Activated T-cell treated with anti-CD3 and anti-CD28 coated beads, Interleukin-2, amount 50 U/mL, for 4 hours (primary cell): ENCODE measurements around the gene AMMECR1. TPM values are rescaled to one million over a fixed set of nuclear protein-coding genes. Genes with fewer than 3 reads are reported as not detected.
"Not testable (repeated sequence)": the region's sequence is repeated elsewhere in the genome, so short reads cannot be mapped to it uniquely, and the experiment has no call there.

ENCODE experiments used
- ATAC-seq, 2 donors: fragments of 200-7000 bp; cut with Tn5 transposase; one replicate each; pipeline ENCODE4 v1.10.0; 2021
- DNase-seq: peaks from one replicate; pipeline ENCODE4 v3.0.0-alpha.2; 2020
- H3K27me3 Mint-ChIP-seq: one replicate; pipeline ENCODE4 v1.8.0; 2021; ENCODE audit warnings: low read depth, mixed read lengths
- H3K36me3 Mint-ChIP-seq: one replicate; pipeline ENCODE4 v1.8.0; 2022; ENCODE audit warnings: mixed read lengths; ENCODE audit not compliant: insufficient read depth
- H3K4me1 Mint-ChIP-seq: one replicate; pipeline ENCODE4 v1.8.0; 2021; ENCODE audit warnings: low read depth, mixed read lengths
- H3K4me3 Mint-ChIP-seq: one replicate; pipeline ENCODE4 v1.8.0; 2021; ENCODE audit warnings: mild to moderate bottlenecking, moderate library complexity, mixed read lengths
- H3K9me3 Mint-ChIP-seq: one replicate; pipeline ENCODE4 v1.8.0; 2021; ENCODE audit warnings: mixed read lengths
- total RNA-seq, 3 donors: library from RNA; stranded (reverse); gene quantifications; one replicate each; pipeline ENCODE4 v1.2.1, GENCODE V29; 2021

The AMMECR1 gene
- total RNA-seq: 10 to 100 TPM; 12.6 to 13.4 (median 13.2) TPM

DNA sequence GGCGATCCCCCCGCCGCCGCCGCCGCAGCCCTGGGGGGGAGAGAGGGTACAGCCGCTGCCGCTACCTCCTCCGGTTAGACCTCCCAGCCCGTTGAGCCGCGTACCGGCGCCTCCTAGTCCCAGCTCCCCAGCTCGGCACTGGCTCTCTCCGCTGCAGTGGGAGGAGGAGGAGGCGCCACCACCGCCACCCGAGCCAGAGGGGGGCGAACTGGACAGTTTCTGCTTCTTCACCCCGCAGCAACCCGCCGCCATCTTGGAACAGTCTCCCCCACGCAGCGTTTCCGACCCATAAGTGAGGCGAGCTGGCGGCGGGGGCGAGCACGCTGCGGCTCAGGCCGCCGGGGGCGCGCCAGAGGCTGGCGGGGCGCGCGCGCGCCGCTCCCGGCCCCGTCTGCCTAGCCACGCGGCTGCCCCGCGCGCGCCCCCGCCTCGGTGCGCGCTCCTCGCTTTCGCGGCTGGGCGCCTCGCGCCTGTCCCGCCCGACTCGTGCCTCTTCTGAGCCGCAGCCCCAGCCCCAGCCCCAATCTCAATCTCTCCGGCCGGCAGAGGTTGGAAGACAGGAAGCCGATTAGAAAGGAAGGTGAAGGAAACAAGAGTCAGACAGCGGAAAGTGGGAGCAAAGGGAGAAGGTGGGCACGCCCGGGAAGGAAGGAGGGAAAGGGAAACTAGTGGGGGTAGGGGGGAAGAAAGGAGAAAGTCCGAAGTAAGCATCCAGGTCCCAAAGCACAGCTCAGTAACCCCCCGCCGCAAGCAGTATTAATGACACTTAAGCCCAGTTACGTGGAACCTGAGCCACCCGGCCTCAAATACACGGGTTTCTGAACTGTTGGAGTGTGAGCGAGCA lies at the start of gene AMMECR1:
Gene AMMECR1, minus strand, starts transcription at position 266 of the 844 bp plus-strand sequence. Its CDS starts 14 bp downstream, at position 252.
- ATAC-seq (peak; percentile 83 to 84), DNase-seq (peak; percentile 74)
- Mint-ChIP-seq H3K27me3 (no peaks in the 10 kb centered on the region), H3K4me3 (peak within 1 kb of the TSS; percentile 92), H3K4me1 (peaks cover 26% of the 10 kb centered on the region), H3K9me3 (no peaks in the 10 kb centered on the region), H3K36me3 (no peaks in the 10 kb centered on the region)

DNA sequence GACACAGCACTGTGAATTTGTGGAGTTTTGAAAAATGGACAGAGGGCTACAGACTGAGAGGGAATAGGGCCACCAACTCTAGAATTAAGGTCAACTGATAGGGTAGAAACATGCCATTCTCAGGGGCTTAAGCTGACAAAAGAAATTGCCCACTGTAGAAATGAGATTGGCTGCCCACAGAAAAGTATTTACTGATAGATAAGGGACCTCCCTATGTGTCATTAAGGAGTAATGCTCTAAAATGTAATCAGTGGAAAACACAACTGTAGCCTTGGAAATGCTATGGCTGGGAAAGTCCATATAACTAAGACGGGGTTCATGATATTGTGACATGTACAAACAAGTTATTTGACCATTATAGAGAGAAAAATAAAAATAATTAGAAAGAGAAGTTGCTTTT lies 45.4 kb upstream of the AMMECR1 start:
- Mint-ChIP-seq H3K4me3 (no peak overlapping the region), H3K27me3 (no peaks in the 10 kb centered on the region), H3K4me1 (no peaks in the 10 kb centered on the region), H3K36me3 (no peaks in the 10 kb centered on the region), H3K9me3 (no peaks in the 10 kb centered on the region)
- DNase-seq (no peak), ATAC-seq (no peak)

DNA sequence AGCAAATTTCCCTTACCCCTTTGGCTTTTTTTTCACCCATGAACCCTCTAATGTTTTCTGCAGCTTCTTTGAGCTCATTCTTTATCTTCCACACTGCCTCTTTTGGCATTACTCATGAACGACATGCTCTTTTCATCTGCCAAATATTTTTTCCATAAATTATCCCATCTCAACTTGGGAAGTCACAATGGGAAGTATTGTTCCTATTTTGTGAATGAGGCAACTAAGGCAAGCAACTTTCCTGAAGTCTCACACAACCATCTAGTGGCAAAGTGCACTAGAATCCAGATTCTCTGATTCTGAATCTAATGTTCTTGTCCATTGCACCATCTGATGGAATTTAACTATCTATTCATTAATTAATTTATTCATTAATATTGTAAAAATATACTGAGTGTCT lies 41.4 kb upstream of the AMMECR1 start:
- Mint-ChIP-seq H3K27me3 (no peaks in the 10 kb centered on the region), H3K36me3 (no peaks in the 10 kb centered on the region), H3K9me3 (no peaks in the 10 kb centered on the region), H3K4me1 (no peaks in the 10 kb centered on the region), H3K4me3 (no peak overlapping the region)
- ATAC-seq: no peak
- no peak for DNase-seq

DNA sequence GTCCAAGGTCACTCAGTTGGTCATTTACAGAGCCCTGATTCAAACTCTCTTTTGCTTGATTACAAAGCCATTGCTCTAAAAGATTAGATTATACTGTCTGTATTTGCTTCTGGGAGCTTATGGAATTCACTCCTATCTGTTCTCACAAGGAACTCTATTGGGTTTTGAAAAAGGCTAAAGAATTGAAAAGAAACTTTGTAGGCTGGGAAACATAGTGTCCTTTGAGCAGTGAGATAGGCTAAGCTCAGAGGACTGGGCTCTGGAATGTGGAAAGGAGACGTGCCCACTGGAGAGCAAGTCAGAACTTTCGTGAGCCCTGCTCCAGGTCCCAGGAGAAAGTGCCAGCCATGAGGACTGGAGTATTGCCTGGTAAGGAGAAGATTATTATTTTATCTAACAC lies 40.7 kb upstream of the AMMECR1 start, which contains the start of gene RTL9:
Gene RTL9, plus strand, starts transcription at position 301 of the 400 bp plus-strand sequence. CDS start 91,770 bp downstream, outside the sequence.
- H3K27me3 Mint-ChIP-seq: no peaks in the 10 kb centered on the region
- H3K4me3 Mint-ChIP-seq: no peak within 1 kb of the TSS
- DNase-seq (no peak), ATAC-seq (no peak)
- no peaks in the 10 kb centered on the region for H3K4me1 Mint-ChIP-seq
- H3K36me3 Mint-ChIP-seq: no peaks in the 10 kb centered on the region
- H3K9me3 Mint-ChIP-seq: no peaks in the 10 kb centered on the region

DNA sequence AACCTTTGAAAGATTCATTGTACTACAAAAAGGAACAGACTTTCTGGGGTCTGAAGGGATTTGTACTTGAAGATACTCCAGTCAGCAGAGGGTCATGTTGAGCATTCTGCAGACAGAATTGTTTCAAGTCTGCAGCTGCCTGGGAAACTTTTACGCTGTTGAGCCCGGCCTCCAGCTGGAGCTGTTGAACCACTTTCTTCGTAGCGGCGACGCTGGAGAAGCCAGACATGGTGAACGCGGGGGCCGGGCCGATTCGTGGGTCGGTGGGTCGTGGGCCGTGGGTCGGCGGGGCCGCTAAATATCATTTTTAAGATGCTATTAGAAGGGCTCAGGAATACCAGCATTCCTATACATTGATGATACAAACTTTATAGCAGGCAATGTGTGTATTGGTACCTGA lies 28.8 kb upstream of the AMMECR1 start:
- ATAC-seq: no peak
- Mint-ChIP-seq H3K9me3 (no peaks in the 10 kb centered on the region), H3K36me3 (no peaks in the 10 kb centered on the region), H3K4me1 (no peaks in the 10 kb centered on the region), H3K27me3 (no peaks in the 10 kb centered on the region), H3K4me3 (no peak overlapping the region)
- no peak for DNase-seq

DNA sequence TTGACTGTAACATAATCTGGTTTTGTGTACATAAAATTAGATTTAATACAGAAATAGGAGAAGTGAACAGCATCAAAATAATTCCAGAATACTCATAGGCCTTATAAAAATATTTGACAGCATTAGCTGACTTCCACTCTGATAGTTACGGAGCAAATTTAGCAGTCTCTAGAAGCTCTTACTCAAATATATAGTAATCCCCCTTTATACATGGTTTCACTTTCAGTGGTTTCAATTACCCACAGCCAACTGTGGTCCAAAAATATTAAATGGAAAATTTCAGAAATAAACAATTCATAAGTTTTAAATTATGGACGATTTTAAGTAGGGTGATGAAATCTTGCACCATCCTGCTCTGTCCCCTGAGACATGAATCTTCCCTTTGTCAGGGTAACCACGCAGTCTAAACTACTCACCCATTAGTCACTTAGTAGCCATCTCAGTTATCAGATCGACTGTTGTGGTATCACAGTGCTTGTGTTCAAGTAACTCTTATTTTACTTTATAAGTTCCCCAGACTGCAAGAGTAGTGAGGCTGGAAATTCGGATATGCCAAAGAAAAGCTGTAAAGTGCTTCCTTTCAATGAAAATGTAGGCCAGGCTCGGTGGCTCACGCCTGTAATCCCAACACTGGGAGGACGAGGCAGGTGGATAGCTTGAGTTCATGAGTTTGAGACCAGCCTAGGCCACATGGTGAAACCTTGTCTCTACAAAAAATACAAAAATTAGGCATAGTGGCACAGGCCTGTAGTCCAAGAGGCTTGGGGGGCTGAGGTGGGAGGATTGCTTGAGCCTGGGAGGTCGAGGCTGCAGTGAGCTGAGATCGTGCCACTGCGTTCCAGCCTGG lies 23.5 kb upstream of the AMMECR1 start:
- DNase-seq (no peak), ATAC-seq (peak; percentile 69 to 70)
- no peaks in the 10 kb centered on the region for H3K27me3 Mint-ChIP-seq
- H3K36me3 Mint-ChIP-seq: no peaks in the 10 kb centered on the region
- no peak overlapping the region for H3K4me3 Mint-ChIP-seq
- H3K4me1 Mint-ChIP-seq: no peaks in the 10 kb centered on the region
- H3K9me3 Mint-ChIP-seq: no peaks in the 10 kb centered on the region

DNA sequence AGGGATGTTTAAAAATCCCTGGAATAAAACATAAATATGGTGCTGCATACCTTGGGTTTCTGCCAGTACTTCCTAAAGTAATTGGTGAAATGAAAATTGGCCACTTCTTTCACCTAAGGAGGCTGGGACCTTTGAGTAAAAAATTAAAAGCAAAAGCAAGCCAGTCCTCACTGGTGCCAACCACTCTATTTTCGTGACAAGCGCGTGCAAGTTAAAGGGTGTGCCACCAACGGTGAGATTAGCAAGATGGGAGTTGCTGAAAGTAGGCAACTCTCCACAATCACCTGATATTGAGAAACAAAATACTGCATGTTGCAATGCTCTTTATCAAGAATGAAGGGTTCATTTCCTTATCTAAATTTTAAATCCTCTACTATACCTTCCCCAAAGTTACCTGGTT lies 21.1 kb upstream of the AMMECR1 start:
- H3K9me3 Mint-ChIP-seq: no peaks in the 10 kb centered on the region
- no peaks in the 10 kb centered on the region for H3K4me1 Mint-ChIP-seq
- no peak for ATAC-seq

DNA sequence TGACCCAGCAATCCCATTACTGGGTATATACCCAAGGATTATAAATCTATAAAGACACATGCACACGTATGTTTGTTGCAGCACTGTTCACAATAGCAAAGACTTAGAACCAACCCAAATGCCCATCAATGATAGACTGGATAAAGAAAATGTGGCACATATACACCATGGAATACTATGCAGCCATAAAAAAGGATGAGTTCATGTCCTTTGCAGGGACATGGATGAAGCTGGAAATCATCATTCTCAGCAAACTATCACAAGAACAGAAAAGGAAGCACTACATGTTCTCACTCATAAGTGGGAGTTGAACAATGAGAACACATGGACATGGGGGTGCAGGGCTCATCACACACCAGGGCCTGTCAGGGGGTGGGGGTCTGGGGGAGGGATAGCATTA lies 15.6 kb upstream of the AMMECR1 start:
- not testable (repeated sequence) for H3K4me3 Mint-ChIP-seq, H3K4me1 Mint-ChIP-seq, H3K36me3 Mint-ChIP-seq, ATAC-seq, H3K27me3 Mint-ChIP-seq, DNase-seq, H3K9me3 Mint-ChIP-seq

More for the DNA sequence above, 21.1 kb upstream of the AMMECR1 start:
- no peak for DNase-seq
- Mint-ChIP-seq H3K27me3 (no peaks in the 10 kb centered on the region), H3K36me3 (no peaks in the 10 kb centered on the region), H3K4me3 (no peak overlapping the region)

DNA sequence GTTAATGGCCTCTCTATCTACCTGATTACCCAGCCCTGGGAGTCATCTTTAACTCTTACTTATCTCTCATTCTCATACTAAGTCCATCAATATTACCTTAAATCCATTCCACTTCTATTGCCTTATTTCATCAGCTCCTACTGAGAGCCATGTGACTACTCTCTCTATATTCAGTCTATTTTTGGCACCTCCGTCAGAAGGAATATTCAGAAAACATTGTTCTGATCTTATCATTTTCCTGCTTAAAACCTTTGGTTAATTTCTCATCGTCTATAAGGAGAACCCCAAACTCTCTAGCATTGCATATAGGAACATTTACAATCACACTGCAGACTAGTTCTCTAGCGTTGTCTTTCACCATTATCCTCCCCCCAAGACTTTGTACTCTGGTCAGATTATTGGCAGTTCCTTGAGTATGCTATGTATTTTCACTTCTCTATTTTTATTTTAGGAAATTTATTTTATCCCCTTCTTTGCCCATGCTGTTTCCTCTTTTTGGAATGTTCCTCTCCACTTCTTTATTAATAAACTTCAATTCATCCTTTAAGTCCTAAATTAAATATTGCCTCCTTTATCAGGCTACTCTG lies 13.7 kb upstream of the AMMECR1 start:
- H3K9me3 Mint-ChIP-seq: no peaks in the 10 kb centered on the region
- no peaks in the 10 kb centered on the region for H3K36me3 Mint-ChIP-seq
- no peaks in the 10 kb centered on the region for H3K4me1 Mint-ChIP-seq
- ATAC-seq (no peak), DNase-seq (no peak)
- no peaks in the 10 kb centered on the region for H3K27me3 Mint-ChIP-seq
- no peak overlapping the region for H3K4me3 Mint-ChIP-seq

DNA sequence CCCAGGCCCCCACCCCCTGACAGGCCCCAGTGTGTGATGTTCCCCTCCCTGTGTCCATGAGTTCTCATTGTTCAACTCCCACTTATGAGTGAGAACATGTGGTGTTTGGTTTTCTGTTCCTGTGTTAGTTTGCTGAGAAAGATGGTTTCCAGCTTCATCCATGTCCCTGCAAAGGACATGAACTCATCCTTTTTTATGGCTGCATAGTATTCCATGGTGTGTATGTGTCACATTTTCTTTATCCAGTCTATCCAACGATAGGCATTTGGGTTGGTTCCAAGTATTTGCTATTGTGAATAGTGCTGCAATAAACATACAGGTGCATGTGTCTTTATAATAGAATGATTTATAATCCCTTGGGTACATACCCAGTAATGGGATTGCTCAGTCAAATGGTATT lies 10.7 kb upstream of the AMMECR1 start:
- not testable (repeated sequence) for H3K36me3 Mint-ChIP-seq, ATAC-seq, H3K9me3 Mint-ChIP-seq

DNA sequence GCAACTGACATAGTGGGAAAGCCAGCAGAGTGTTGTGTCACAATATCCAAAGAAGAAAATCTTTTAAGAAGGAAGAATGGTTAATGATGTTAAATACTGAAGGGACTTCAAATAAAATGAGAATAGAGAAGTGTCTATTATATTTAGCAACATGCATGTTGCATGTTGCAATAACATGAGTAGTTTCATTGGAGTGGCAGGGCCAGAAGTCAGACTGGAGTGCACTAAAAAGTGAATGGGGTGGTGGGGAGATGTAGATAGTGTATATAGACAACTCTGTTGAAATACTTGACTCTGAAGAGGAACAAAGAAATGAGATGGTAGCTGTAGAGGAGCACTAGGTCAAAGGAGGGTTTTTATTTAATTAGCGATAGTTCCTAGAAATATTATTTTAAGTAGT lies 9.5 kb upstream of the AMMECR1 start:
- DNase-seq (no peak), ATAC-seq (no peak)
- no peak overlapping the region for H3K4me3 Mint-ChIP-seq
- H3K4me1 Mint-ChIP-seq: no peaks in the 10 kb centered on the region
- no peaks in the 10 kb centered on the region for H3K9me3 Mint-ChIP-seq
- H3K27me3 Mint-ChIP-seq: no peaks in the 10 kb centered on the region
- no peaks in the 10 kb centered on the region for H3K36me3 Mint-ChIP-seq

More for the DNA sequence above, 10.7 kb upstream of the AMMECR1 start:
- not testable (repeated sequence) for H3K4me3 Mint-ChIP-seq, H3K27me3 Mint-ChIP-seq, DNase-seq, H3K4me1 Mint-ChIP-seq

DNA sequence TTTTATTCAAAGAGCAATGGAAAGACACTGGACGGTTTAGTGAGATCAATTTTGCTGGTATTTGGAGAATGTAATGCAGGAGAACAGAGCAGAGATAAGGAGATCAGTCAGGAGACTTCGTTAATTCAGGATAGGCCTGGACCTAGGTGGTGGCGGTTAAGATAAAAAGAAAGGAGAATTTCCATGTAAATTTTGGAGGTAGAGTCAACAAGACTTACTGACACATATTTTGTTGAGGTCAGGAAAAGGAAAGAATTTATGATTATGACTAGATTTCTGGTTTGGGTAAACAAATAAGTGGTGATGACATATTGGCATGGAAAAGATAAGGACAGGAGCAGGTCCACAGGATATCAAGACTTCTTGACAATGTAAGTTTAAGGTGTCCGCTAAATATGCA lies 8.8 kb upstream of the AMMECR1 start:
- H3K9me3 Mint-ChIP-seq: no peaks in the 10 kb centered on the region
- H3K4me3 Mint-ChIP-seq: no peak overlapping the region
- no peaks in the 10 kb centered on the region for H3K36me3 Mint-ChIP-seq
- no peak for ATAC-seq
- no peaks in the 10 kb centered on the region for H3K27me3 Mint-ChIP-seq
- DNase-seq: no peak
- H3K4me1 Mint-ChIP-seq: no peaks in the 10 kb centered on the region

DNA sequence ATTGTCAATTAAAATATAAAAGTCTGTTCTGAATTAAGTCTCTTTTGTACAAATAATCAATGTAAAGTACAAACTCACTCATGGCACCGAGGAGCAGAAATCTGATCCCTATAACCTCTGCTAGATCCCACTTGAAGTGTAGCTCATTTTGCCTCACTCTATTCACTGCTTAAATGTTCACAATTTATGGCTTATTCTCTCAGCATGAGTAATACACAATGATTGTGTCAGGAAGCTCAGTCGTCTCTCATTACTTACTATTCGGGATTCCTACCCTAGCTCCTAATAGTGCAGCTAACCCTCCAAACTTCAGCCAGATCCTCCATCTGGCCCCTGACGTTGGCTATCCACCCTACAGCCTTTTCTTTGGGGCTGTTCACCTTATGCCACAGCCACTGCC lies 4.7 kb upstream of the AMMECR1 start:
- Mint-ChIP-seq H3K27me3 (no peaks in the 10 kb centered on the region), H3K36me3 (no peaks in the 10 kb centered on the region), H3K9me3 (no peaks in the 10 kb centered on the region), H3K4me3 (no peak overlapping the region), H3K4me1 (peaks cover 2% of the 10 kb centered on the region)
- DNase-seq (no peak), ATAC-seq (no peak)

DNA sequence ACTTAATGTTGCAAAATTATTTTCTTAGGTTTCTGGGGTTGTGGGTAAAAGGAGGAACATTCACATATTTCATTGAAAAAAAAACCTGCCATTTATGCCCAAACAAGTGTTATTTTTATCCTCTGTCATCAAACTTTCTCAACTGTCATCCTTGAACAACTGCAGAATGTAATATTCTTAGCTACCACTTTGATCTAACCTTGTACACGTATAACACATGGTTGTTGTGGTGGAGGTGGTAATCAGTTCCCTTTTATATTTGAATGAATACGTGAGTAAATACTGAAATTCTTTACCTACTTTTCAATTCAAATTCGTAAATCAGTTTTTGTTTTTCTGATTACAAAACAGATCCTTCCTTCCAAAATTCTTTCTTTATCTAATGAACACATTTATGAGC lies 3.8 kb upstream of the AMMECR1 start:
- no peak overlapping the region for H3K4me3 Mint-ChIP-seq
- ATAC-seq: no peak

More for the DNA sequence above, 3.8 kb upstream of the AMMECR1 start:
- no peaks in the 10 kb centered on the region for H3K27me3 Mint-ChIP-seq
- H3K4me1 Mint-ChIP-seq: peaks cover 2% of the 10 kb centered on the region
- no peaks in the 10 kb centered on the region for H3K36me3 Mint-ChIP-seq
- DNase-seq: no peak
- no peaks in the 10 kb centered on the region for H3K9me3 Mint-ChIP-seq
